ENCODE results near the gene CADM1. TPM values are rescaled to one million over a fixed set of nuclear protein-coding genes. Genes with fewer than 3 reads are reported as not detected.

CADM1 gene
- total RNA-seq, 1 donor = 86.5 TPM

GRCh38 chr11:115257270-115257669 is 246.9 kb downstream of the CADM1 start:
- no peaks in the 10 kb centered on the region for H3K4me1 ChIP-seq (ENCODE audit: insufficient read depth, low read length)
- DNase-seq (ENCODE audit: insufficient read length, low spot score, missing footprints) = no peak
- no peaks in the 10 kb centered on the region for H3K36me3 ChIP-seq (ENCODE audit: insufficient read depth, low read length)
- H3K4me3 ChIP-seq (ENCODE audit: insufficient read depth, low read length) = no peak overlapping the region
- H3K9me3 ChIP-seq (ENCODE audit: low read depth, low read length) = no peaks in the 10 kb centered on the region
- TF ChIP-seq CTCF (IDR thresholded peaks at IDR 0.05; ENCODE audit: extremely low read depth, low read depth, low read length) = no peak
- no peaks in the 10 kb centered on the region for H4K20me1 ChIP-seq (ENCODE audit: insufficient read depth, low read length)
- no peak overlapping the region for H3K4me2 ChIP-seq (ENCODE audit: insufficient read depth, low read length)
- H2AFZ ChIP-seq (ENCODE audit: low read length) = no peak overlapping the region
- no peak overlapping the region for H3K27ac ChIP-seq (ENCODE audit: low read depth, low read length)
- H3K27me3 ChIP-seq (ENCODE audit: insufficient read depth, low read length) = no peaks in the 10 kb centered on the region
- H3K79me2 ChIP-seq (ENCODE audit: insufficient read depth, low read length) = no peaks in the 10 kb centered on the region

- H3K27ac ChIP-seq (ENCODE audit: low read depth, low read length) = no peak overlapping the region
- no peak for DNase-seq (ENCODE audit: insufficient read length, low spot score, missing footprints)
- no peak for TF ChIP-seq CTCF (IDR thresholded peaks at IDR 0.05; ENCODE audit: extremely low read depth, low read depth, low read length)
These were observed 247.6 kb downstream of the CADM1 start for GRCh38 chr11:115256397-115257197.

GRCh38 chr11:115255006-115255762 is 249.0 kb downstream of the CADM1 start:
- Histone ChIP-seq H3K27me3 (ENCODE audit: insufficient read depth, low read length) (no peaks in the 10 kb centered on the region), H3K4me1 (ENCODE audit: insufficient read depth, low read length) (no peaks in the 10 kb centered on the region), H3K4me2 (ENCODE audit: insufficient read depth, low read length) (no peak overlapping the region), H3K36me3 (ENCODE audit: insufficient read depth, low read length) (no peaks in the 10 kb centered on the region), H3K9me3 (ENCODE audit: low read depth, low read length) (no peaks in the 10 kb centered on the region), H2AFZ (ENCODE audit: low read length) (no peak overlapping the region), H3K79me2 (ENCODE audit: insufficient read depth, low read length) (no peaks in the 10 kb centered on the region), H3K4me3 (ENCODE audit: insufficient read depth, low read length) (no peak overlapping the region), H3K27ac (ENCODE audit: low read depth, low read length) (no peak overlapping the region), H4K20me1 (ENCODE audit: insufficient read depth, low read length) (no peaks in the 10 kb centered on the region)
- no peak for TF ChIP-seq CTCF (IDR thresholded peaks at IDR 0.05; ENCODE audit: extremely low read depth, low read depth, low read length)
- DNase-seq (ENCODE audit: insufficient read length, low spot score, missing footprints) = no peak

More at GRCh38 chr11:115256397-115257197, 247.6 kb downstream of the CADM1 start:
- no peak overlapping the region for H2AFZ ChIP-seq (ENCODE audit: low read length)
- H3K4me1 ChIP-seq (ENCODE audit: insufficient read depth, low read length) = no peaks in the 10 kb centered on the region
- H3K79me2 ChIP-seq (ENCODE audit: insufficient read depth, low read length) = no peaks in the 10 kb centered on the region
- H4K20me1 ChIP-seq (ENCODE audit: insufficient read depth, low read length) = no peaks in the 10 kb centered on the region
- no peak overlapping the region for H3K4me3 ChIP-seq (ENCODE audit: insufficient read depth, low read length)
- no peaks in the 10 kb centered on the region for H3K36me3 ChIP-seq (ENCODE audit: insufficient read depth, low read length)
- H3K4me2 ChIP-seq (ENCODE audit: insufficient read depth, low read length) = no peak overlapping the region
- no peaks in the 10 kb centered on the region for H3K27me3 ChIP-seq (ENCODE audit: insufficient read depth, low read length)
- H3K9me3 ChIP-seq (ENCODE audit: low read depth, low read length) = no peaks in the 10 kb centered on the region

GRCh38 chr11:115251126-115251525 is 253.1 kb downstream of the CADM1 start:
- Histone ChIP-seq H2AFZ (ENCODE audit: low read length) (no peak overlapping the region), H4K20me1 (ENCODE audit: insufficient read depth, low read length) (no peaks in the 10 kb centered on the region), H3K4me3 (ENCODE audit: insufficient read depth, low read length) (no peak overlapping the region), H3K36me3 (ENCODE audit: insufficient read depth, low read length) (no peaks in the 10 kb centered on the region), H3K27me3 (ENCODE audit: insufficient read depth, low read length) (no peaks in the 10 kb centered on the region), H3K27ac (ENCODE audit: low read depth, low read length) (no peak overlapping the region), H3K79me2 (ENCODE audit: insufficient read depth, low read length) (no peaks in the 10 kb centered on the region), H3K9me3 (ENCODE audit: low read depth, low read length) (no peaks in the 10 kb centered on the region), H3K4me1 (ENCODE audit: insufficient read depth, low read length) (no peaks in the 10 kb centered on the region), H3K4me2 (ENCODE audit: insufficient read depth, low read length) (no peak overlapping the region)
- no peak for TF ChIP-seq CTCF (IDR thresholded peaks at IDR 0.05; ENCODE audit: extremely low read depth, low read depth, low read length)
- no peak for DNase-seq (ENCODE audit: insufficient read length, low spot score, missing footprints)

Measured in osteoblast (primary cell).